HG02678 (cell line): ENCODE results near the gene YKT6.

Experiments used
- ATAC-seq: cut with Tn5 transposase; IDR thresholded peaks from one replicate; pipeline ENCODE4 v1.9.1; 2021; ENCODE audit warnings: mild to moderate bottlenecking, moderate library complexity; ENCODE audit not compliant: unreplicated experiment

Gene YKT6

GRCh38 chr7:44230286-44230685 is 29.5 kb downstream of the YKT6 start:
- ATAC-seq = no peak

GRCh38 chr7:44231088-44231487 is 30.3 kb downstream of the YKT6 start:
- ATAC-seq = no peak

GRCh38 chr7:44232396-44232795 is 31.6 kb downstream of the YKT6 start:
- no peak for ATAC-seq

DNA sequence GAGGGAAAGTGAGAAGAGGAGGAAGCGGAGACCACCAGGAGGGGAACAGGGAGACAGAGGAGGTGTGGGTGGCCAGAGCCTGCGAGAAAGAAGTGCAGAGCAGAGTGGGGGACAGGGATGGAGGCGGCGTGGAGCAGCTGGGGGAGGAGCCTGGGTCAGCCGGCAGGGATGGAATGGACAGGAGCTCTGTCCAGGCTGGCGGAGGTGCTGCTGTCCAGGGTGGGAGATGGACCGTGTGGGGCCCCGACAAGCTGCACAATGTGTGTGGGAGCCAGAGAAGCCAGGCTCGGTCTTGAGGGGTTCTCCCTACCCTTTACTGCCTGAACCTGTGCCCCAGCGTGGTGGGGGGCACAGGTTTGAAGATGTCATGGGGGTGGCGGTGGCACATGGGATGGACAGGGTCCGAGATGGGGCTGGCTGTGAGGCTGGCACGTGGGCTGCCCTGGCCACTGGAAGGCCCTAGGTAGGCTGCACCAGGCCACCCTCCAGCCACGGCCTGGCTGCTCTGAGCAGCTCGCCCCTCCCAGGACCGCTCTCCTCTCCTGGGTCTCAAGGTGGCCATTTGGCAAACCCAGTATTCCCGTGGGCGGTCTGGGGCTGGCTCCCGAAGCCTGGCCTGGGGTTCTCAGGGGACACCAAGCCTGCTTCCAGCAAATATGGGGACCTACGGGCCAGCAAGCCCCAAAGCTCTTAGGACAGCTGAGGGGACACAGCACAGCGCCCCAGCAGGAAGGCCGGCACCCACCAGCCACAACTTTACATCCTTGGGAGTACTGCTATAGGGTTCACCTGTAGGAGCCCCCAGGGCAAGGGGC is 32.3 kb downstream of the YKT6 start:
- ATAC-seq = no peak

GRCh38 chr7:44235066-44235465 is 34.3 kb downstream of the YKT6 start:
- no peak for ATAC-seq

DNA sequence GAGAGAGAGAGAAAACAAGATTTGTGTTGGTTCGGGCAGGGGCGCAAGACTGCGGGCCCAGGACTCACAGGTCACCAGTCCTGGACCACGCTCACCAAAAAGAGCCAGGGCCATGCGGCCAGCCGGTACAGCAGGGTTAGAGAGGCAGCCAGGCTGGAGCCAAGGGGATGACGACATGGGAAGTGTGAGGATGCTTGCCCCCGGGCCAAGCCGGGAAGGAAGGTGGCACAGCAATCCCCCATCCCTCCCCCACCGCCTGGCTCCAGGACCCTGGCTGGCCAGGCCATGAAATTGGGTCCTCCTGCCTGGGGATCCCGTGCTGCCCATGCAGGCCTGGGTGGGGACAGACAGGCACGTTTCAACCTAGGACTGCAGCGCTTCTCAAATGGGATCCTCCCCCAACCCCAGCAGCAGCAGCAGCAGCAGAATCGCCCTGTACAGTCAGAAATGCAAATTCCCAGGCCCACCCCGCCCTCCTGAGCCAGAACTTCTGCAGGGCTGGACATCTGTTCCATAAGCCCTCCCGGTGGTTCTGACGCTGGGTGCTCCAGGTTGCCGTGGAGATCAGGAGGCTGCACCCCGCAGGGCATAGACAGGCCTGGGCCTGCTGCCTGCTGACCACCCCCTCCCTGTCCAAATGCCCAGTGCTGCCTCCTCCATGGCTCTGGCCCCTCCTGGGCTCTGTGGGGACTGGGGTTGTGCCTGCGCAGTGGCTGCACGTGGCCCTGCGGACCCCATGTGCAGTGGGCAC is 35.0 kb downstream of the YKT6 start:
- ATAC-seq = no peak

DNA sequence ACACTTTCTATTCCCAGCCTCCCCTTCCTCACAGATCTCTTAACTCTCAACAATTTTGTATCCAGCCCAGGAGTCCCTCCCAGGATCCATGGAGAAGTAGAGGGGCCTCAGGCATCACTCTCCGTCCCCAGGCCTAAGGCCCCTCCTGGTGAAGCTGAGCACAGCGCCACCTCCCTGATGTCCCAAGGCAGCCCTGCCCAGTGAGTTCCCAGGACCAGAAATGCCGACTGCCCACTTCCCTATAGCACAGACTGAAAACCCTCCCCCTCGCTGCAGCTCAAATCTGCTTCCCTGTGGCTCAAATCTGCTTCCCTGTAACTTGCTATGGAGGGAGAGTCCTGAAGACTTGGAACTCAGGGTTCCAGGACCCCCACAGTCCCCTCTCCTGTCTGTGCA is 35.6 kb downstream of the YKT6 start:
- no peak for ATAC-seq

DNA sequence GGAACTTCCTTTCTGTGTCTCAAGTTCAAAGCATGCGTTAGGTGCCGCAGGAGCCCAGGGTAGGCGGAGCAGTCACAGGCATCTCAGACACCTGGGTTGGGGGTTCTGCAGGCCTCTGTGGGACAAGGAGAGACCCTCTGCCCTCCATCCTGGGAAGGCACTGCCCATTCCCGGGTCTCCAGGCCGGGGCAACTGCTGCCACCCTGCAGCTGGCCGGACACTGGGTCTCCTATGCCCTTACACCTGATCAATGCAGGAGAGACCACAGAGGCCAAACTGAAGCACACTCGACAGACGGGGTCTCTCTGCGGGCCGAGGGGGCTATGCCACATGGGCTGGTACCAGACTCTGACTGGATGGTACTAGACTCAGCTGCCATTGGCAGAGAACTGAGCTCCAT is 36.9 kb downstream of the YKT6 start:
- ATAC-seq = no peak

GRCh38 chr7:44238116-44238695 is 37.4 kb downstream of the YKT6 start:
- no peak for ATAC-seq

DNA sequence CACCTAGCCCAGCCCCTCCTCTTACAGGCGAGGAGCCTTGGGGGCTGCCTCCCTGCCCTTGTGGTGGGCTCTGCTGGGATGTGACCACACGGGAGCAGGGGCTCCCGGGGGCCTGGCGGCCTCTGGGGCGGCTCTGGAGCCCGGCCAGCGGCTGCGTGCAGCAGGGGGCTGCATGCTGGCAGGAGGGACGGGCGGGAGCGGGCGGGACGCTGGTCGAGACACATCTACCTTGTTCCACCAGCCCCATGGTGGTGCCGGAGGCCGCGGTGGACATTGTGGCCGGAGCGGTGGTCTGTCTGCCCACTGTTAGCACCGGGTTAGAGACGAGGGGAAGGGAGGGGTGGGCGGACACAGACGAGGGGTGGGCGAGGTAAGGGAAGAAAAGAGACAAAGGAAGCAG is 38.6 kb downstream of the YKT6 start:
- no peak for ATAC-seq

- ATAC-seq = no peak
These were observed 39.6 kb downstream of the YKT6 start for GRCh38 chr7:44240376-44240775.

- peak; percentile 77 for ATAC-seq
These were observed 40.3 kb downstream of the YKT6 start for GRCh38 chr7:44240983-44241510.

- ATAC-seq = no peak
These were observed 41.3 kb downstream of the YKT6 start for GRCh38 chr7:44242091-44242490.

- no peak for ATAC-seq
These were observed 43.5 kb downstream of the YKT6 start for GRCh38 chr7:44244282-44244681.

DNA sequence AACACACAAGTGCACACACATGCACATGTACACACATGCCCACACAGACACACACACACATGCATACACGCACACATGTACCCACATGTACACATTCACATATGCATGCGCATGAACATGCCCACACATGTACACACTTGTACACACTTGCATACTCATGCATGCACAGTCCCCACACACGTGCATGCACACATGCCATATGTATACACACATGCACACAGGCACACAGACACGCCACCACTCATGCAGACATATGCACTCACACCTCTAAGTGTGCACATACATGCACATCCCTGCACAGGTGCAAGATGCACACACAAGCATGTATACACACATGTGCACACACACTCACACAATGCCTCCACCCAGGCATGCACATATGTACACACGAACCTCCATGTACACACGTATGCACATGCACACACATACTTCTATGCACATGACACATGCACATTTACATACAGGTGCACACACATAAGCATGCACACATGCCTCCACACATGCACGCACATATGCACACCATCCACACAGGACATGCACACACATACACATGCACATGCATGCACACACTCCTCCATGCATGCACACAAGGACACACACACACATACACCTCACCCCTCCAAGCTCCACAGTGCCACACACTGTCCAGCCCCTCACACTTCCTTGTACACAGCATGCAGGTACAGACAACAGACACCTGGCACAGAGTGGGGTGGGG is 45.8 kb downstream of the YKT6 start:
- ATAC-seq = no peak

DNA sequence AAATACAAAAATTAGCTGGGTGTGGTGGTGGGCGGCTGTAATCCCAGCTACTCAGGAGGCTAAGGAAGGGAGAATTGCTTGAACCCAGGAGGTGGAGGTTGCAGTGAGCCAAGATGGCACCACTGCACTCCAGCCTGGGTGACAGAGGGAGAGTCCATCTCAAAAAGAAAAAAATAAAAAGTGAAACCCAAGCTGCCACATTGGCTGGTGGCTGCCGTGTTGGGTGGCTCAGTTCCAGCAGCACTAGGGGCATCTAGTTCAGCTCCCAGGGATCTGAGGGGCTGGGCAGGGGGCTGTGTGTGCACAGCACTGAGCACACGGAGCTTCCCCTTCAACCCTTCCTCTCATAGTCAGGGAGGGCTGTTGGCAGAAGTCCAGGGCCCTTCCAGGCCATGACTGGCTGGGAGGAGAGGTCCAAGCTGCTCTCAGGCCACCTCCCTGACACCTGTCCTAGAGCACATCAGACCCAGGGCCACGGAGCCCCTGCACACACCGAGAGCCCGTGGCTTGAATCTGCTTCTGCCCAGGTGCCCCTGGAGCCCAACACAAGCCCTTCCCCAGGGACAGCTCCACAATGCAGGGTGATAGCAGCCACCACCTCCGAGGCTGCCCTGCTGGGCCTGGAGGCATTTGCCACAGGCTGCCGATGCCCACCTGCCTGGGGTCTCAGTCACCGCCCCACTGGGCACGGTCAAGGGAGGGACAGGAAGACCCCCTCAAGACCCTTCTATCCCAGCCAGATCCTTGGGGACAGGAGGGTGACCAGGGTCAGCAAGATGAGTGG is 47.3 kb downstream of the YKT6 start:
- no peak for ATAC-seq

GRCh38 chr7:44249639-44250234 is 49.0 kb downstream of the YKT6 start:
- ATAC-seq = no peak

GRCh38 chr7:44251269-44251668 is 50.5 kb downstream of the YKT6 start:
- no peak for ATAC-seq

DNA sequence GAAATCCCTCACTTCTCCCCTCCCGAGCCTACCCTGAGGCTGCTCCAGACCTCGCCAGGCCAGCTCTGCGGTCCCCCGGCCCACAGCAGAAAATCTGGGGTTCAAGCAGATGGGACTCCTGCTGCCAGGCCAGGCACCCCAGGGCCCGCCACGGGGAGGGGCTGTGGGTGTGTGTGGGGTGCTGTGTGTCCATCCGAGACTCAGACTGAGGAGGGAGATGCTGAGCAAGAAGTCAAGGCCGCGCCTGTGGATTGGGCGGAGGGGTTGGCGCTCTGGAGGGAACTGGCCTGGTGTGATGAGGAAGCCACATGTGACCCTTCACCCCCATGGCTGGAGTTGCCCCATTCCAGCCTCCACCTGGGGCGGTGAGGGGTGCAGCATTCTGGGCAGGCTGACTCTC is 51.1 kb downstream of the YKT6 start:
- no peak for ATAC-seq

GRCh38 chr7:44256459-44256858 is 55.7 kb downstream of the YKT6 start:
- no peak for ATAC-seq
